GM18873 (cell line): ENCODE results near the gene CLDN9.
"Not testable (repeated sequence)": the region's sequence is repeated elsewhere in the genome, so short reads cannot be mapped to it uniquely, and the experiment has no call there.

Source experiments
- ATAC-seq: cut with Tn5 transposase; IDR thresholded peaks from one replicate; pipeline ENCODE4 v1.9.1; 2021; ENCODE audit warnings: mild to moderate bottlenecking, moderate library complexity, moderate number of reproducible peaks; ENCODE audit not compliant: unreplicated experiment, low FRiP score

Gene CLDN9

GRCh38 chr16:3051494-3051893, 38.8 kb downstream of the CLDN9 start:
- no peak for ATAC-seq

DNA sequence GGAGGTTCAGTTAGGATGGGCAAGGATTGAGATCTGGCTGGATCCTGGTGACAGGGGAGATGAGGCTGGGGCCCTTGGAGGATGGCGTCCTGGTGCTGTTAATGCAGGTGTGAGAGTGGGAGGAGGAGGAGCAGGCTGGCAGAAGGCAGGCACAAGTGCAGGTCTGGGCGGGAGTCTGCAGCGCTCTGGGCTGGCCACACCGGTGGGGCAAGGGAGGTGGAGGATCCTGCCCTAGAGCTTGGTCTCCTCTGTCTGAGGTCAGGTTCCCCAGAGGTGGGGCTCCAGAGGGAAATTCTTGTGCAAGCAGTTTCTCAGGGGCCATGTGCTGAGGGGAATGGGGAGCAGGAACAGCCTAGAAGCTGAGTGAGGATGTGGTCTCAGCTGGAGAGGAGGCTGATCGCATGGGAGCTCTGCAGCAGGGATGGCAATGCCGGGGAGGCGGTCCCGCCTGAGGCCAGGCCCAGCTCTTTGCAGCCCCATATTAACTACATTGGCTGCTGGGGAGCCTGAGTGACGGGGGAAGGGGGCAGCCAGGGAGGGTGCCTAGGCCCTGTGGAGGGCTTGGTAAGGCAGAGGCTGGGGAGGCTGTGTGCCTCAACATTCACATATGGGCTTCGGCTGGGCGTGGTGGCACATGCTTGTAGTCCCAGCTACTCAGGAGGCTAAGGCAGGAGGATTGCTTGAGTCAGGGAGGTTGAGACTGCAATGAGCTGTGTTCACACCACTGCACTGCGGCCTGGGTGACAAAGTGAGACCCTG, 40.0 kb downstream of the CLDN9 start:
- not testable (repeated sequence) for ATAC-seq

- not testable (repeated sequence) for ATAC-seq
Observed at GRCh38 chr16:3053330-3053710, 40.6 kb downstream of the CLDN9 start.

GRCh38 chr16:3054965-3055733, 42.4 kb downstream of the CLDN9 start:
- ATAC-seq: no peak

- ATAC-seq: not testable (repeated sequence)
Observed at GRCh38 chr16:3055734-3056115, 43.0 kb downstream of the CLDN9 start.

DNA sequence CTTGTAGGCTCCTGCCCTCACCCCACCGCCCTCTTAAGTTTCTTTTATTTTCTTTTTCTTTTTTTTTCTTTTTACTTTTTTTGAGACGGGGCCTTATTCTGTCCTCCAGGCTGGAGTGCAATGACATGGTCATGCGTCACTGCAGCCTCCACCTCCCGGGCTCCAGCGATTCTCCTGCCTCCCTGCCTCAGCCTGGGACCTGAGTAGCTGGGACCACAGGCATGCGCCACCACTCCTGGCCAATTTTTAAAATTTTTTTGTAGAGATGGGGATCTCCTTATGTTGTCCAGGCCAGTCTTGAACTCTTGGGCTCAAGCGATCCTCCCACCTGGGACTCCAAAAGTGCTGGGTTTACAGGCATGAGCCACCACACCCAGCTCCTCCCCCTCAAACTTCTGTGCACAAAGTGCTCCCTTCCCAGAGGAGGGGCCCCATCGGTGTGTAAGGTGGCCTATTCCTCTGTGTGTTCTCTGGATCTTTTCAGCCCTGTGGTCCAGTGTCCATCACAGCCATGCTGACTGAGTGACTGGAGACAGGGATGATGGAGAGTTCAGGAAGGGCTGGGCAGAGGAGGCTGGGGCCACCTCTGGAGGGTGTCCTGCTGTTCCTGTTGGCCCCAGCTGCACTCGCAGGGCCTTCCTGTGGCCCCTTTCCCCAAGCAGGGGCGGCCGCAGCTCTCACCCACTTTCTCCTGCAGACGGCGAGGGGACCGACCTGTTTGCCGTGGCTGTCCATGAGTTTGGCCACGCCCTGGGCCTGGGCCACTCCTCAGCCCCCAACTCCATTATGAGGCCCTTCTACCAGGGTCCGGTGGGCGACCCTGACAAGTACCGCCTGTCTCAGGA, 43.8 kb downstream of the CLDN9 start:
- ATAC-seq: no peak

DNA sequence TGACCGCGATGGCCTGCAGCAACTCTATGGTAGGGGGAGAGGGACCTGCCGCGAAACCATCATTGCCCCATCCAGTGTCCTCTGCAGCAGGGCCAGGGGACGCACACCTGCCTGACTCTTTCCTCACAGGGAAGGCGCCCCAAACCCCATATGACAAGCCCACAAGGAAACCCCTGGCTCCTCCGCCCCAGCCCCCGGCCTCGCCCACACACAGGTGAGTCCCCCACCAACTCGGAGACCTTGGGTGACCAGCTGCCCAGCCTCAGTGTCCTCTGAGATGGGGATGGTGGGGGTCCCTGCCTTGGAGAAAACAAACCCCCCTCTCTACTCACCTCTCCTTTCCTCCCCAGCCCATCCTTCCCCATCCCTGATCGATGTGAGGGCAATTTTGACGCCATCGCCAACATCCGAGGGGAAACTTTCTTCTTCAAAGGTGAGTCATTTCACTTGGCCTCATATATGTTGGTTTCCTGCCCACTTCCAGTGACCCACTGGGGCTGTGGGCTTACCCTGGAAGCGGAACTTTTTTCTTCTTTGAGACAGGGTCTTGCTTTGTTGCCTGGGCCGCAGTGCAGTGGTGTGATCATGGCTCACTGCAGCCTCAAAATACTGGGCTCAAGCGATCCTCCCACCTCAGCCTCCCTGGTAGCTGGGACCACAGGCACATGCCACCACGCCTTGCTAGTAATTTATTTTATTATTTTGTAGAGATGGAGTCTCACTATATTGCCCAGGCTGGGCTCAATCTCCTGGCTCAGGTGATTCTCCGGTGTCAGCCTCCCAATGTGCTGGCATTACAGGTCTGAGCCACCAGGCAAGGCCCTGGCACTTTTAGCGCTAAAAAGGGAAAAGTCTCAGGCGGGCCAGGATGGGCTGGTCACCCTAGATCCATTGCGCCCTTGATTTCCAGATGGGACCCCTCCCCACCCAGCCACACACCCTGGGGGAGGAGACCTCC, 44.7 kb downstream of the CLDN9 start:
- ATAC-seq: no peak

- no peak for ATAC-seq
Observed at GRCh38 chr16:3058139-3059030, 45.7 kb downstream of the CLDN9 start.

DNA sequence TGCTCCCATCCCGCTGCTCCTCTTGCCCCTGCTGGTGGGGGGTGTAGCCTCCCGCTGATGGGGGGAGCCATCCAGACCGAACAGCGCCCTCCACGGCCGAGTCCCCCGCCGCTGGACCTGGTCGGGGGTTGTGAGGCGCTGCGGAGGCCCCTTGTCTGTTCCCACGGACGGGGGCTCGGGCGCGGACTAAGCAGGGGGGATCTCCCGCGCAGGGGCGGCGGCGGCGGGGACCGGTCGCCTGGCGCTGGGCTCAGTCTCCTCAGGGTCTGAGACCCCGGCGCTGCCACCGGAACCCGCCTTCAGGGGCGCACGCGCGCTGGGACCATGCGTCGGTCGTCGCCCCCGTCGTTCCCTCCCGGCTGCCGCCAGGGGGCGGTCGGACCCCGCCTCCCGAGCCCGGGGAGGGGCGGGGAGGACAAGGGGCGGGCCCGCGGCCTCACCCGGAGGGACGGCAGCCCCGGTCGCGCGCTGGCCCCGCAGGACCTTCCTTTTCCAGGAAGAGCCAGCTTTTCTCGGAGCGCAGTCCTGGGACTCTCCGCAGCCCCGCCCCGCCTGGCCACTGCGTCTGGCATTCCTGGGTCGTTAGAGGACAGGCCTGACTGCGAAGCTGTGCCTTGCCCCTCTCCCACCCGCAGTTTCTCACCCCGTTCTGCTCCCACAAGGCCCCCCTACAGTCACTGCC, 46.5 kb downstream of the CLDN9 start:
- peak; percentile 48 for ATAC-seq

DNA sequence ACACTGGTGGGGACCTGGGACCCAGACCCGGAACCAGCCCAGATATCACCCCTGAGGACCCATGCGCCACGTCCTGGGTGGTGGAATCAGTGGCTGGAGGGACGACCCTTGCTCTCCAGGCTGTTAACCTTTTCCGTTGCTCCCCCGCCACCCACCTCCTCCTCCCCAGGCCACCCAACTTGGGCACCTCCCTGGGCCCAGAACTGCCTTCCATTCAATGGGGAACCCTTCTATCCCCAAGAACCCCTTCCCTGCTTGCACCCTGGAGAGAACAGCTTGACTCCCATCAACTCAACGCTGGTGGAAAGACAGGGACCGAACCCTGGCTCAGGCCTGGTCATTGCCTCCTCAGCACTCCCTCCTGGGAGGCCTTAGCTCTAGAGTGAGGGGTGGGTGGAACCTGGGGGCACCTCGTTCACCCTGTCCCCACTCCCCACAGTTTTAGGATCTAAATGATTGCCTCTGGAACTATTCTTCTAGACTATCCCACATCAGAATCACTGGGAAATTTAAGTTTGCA, 47.1 kb downstream of the CLDN9 start:
- no peak for ATAC-seq

DNA sequence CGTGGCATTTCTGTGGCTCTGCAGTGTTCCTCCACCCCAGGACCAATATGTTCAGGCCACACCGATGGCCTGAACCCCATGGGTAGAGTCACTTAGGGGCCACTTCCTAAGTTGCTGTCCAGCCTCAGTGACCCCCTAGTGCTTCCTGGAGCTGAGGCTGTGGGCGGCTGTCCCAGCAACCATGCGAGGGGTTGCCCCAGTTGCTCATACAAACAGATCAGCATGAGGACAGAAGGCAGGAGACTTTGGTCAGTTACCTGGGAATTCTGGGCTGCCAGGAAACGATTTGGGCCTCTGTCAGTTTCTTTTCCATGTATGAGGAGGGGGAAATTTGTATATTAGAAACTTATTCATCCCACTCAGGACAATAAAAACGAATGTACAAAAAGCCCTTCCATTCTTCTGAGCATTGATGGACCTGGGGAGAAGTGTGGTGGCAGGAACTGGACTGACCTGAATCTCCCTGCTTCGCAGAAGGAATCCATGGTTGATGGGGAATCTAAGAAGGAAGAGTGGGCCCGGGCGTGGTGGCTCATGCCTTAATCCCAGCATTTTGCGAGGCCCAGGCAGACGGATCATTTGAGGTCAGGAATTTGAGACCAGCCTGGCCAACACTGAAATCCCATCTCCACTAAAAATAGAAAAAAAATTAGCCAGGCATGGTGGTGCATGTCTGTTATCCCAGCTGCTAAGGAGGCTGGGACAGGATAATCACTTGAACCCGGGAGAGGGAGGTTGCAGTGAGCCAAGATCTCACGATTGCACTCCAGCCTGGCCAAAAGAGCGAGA, 47.8 kb downstream of the CLDN9 start:
- no peak for ATAC-seq

- ATAC-seq: no peak
Observed at GRCh38 chr16:3062553-3062952, 49.8 kb downstream of the CLDN9 start.

DNA sequence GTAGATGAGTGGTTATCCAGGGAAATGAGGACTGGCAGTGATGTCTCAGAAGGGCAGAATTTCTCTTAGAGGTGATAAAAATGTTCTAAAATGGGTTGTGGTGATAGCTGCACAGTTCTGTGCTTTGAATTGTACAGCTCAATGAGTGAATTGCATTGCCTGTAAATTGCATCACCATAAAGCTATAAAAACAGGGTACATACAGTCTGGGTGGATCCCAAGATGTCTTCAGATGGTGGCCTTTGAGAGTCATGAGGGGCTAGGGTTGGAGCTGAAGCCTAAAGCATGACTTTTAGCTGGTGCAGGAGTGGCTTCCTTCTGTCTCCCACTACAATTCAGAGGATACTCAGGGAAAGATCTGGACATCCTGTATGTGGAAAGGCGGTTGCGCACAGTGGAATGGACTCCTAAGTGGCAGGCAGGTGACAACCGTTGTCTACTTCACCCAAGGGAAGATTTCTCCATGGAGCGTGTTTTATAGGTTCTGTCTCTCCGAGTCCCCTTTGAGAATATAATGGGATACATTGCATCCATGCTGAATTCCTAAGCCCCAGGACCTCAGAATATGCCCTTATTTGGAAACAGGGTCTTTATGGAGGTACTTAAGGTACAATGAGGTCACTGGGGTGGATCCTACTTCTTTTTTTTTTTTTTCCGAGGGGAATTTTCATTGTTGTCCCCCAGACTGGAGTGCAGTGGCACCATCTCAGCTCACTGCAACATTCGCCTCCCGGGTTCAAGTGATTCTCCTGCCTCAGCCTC, 51.1 kb downstream of the CLDN9 start:
- no peak for ATAC-seq
